Activated CD8-positive, alpha-beta T cell treated with anti-CD3 and anti-CD28 coated beads for 36 hours (primary cell): ENCODE results near the gene SAMD3. TPM values are rescaled to one million over a fixed set of nuclear protein-coding genes. Genes with fewer than 3 reads are reported as not detected.
A peak's percentile ranks its signal among the peaks of the same experiment; 100 is the strongest.

Experiments
- ATAC-seq: fragments of 200-7000 bp; cut with Tn5 transposase; one replicate; pipeline ENCODE4 v1.10.0; 2021; ENCODE audit warnings: mild to moderate bottlenecking, moderate library complexity
- CTCF ChIA-PET: fragments of 350-600 bp; sonication (Branson Sonifier 250); formaldehyde crosslinking; loops from one replicate; lab custom pipeline; 2021; ENCODE audit warnings: antibody characterized with exemption; lab: Charles Lee
- POLR2A ChIA-PET: fragments of 350-600 bp; sonication (Branson Sonifier 250); formaldehyde crosslinking; loops from one replicate; lab custom pipeline; 2021; ENCODE audit warnings: antibody characterized with exemption; lab: Charles Lee
- DNase-seq: peaks from one replicate; pipeline ENCODE4 v3.0.0-alpha.2; 2020
- H3K27ac Mint-ChIP-seq: one replicate; pipeline ENCODE4 v1.8.0; 2021; ENCODE audit warnings: mild to moderate bottlenecking, mixed read lengths
- H3K27me3 Mint-ChIP-seq: one replicate; pipeline ENCODE4 v1.8.0; 2021; ENCODE audit warnings: mixed read lengths
- H3K36me3 Mint-ChIP-seq: one replicate; pipeline ENCODE4 v1.8.0; 2021; ENCODE audit warnings: low read depth, mixed read lengths
- H3K4me1 Mint-ChIP-seq: one replicate; pipeline ENCODE4 v1.8.0; 2021; ENCODE audit warnings: low read depth, mixed read lengths
- H3K4me3 Mint-ChIP-seq: one replicate; pipeline ENCODE4 v1.8.0; 2021; ENCODE audit warnings: mild to moderate bottlenecking, moderate library complexity, mixed read lengths
- H3K9me3 Mint-ChIP-seq: one replicate; pipeline ENCODE4 v1.8.0; 2021; ENCODE audit warnings: mixed read lengths
- CTCF ChIP-seq: fragments of 200-600 bp; IDR thresholded peaks from one replicate; pipeline ENCODE4 v1.8.0; 2022; ENCODE audit warnings: antibody characterized with exemption, mild to moderate bottlenecking
- intact Hi-C: fragments of 100-400 bp; cut with micrococcal nuclease; formaldehyde crosslinking; loops from one replicate; pipeline ENCODE4 v1.10.0; 2022
- total RNA-seq, 2 experiments: library from RNA; stranded (reverse); gene quantifications; one replicate each; pipeline ENCODE4 v1.2.3, GENCODE V29; 2021

The SAMD3 gene
- total RNA-seq, 2 experiments from 2014 or later: 6.4 to 8.7 TPM

- H3K9me3 Mint-ChIP-seq: peaks cover 2% of the 10 kb centered on the region
- ATAC-seq: no peak
- H3K4me3 Mint-ChIP-seq: peak overlapping the region; percentile 54
- peaks cover 26% of the 10 kb centered on the region for H3K36me3 Mint-ChIP-seq
- peaks cover 60% of the 10 kb centered on the region for H3K4me1 Mint-ChIP-seq
- no peak for TF ChIP-seq CTCF
- ChIA-PET CTCF (interaction anchor here (1.2 to 4.1 kb wide), 3 partner anchors 12 to 70 kb away, joined by 4 to 28 read pairs (median 5); partner anchors contain the start of gene SAMD3), POLR2A (interaction anchor here (0.6 to 1.6 kb wide), 3 partner anchors 23 to 121 kb away, joined by 3 to 4 read pairs (median 3); no protein-coding TSS in a partner anchor)
- H3K27ac Mint-ChIP-seq: peak overlapping the region; percentile 88
- DNase-seq: no peak
- intact Hi-C loops: no loop called here
- no peaks in the 10 kb centered on the region for H3K27me3 Mint-ChIP-seq
Measured at GRCh38 chr6:130212215-130212874, 10.4 kb downstream of the SAMD3 start.

GRCh38 chr6:130211691-130212090 is 11.1 kb downstream of the SAMD3 start:
- DNase-seq (no peak), ATAC-seq (peak; percentile 34)
- Mint-ChIP-seq H3K9me3 (peaks cover 2% of the 10 kb centered on the region), H3K4me3 (peak overlapping the region; percentile 54), H3K4me1 (peaks cover 61% of the 10 kb centered on the region), H3K27ac (peak overlapping the region; percentile 88), H3K27me3 (no peaks in the 10 kb centered on the region), H3K36me3 (peaks cover 26% of the 10 kb centered on the region)
- no peak for TF ChIP-seq CTCF
- intact Hi-C loops: no loop called here
- CTCF ChIA-PET: interaction anchor here (4.1 kb wide), 1 partner anchor 13 kb away, joined by 28 read pairs; the partner anchor contains the start of gene SAMD3
- POLR2A ChIA-PET: interaction anchor here (0.6 to 0.7 kb wide), 2 partner anchors 56 to 122 kb away, joined by 3 read pairs; no protein-coding TSS in a partner anchor

- intact Hi-C loops: no loop called here
- peaks cover 58% of the 10 kb centered on the region for H3K4me1 Mint-ChIP-seq
- no peak for ATAC-seq
- H3K9me3 Mint-ChIP-seq: no peaks in the 10 kb centered on the region
- ChIA-PET POLR2A (no interaction called here), CTCF (interaction anchor here (1.0 kb wide), 1 partner anchor 16 kb away, joined by 5 read pairs; the partner anchor contains the start of gene SAMD3)
- peaks cover 30% of the 10 kb centered on the region for H3K36me3 Mint-ChIP-seq
- H3K27ac Mint-ChIP-seq: no peak overlapping the region
- no peak overlapping the region for H3K4me3 Mint-ChIP-seq
- no peak for TF ChIP-seq CTCF
- no peak for DNase-seq
- no peaks in the 10 kb centered on the region for H3K27me3 Mint-ChIP-seq
Measured at GRCh38 chr6:130207979-130208649, 14.6 kb downstream of the SAMD3 start.

- H3K4me3 Mint-ChIP-seq: no peak overlapping the region
- intact Hi-C loops: no loop called here
- H3K36me3 Mint-ChIP-seq: peaks cover 24% of the 10 kb centered on the region
- ATAC-seq: no peak
- DNase-seq: no peak
- H3K4me1 Mint-ChIP-seq: peaks cover 50% of the 10 kb centered on the region
- ChIA-PET POLR2A (no interaction called here), CTCF (interaction anchor here (1.0 to 1.1 kb wide), 2 partner anchors 8 kb away, joined by 3 to 4 read pairs; no protein-coding TSS in a partner anchor)
- H3K27me3 Mint-ChIP-seq: no peaks in the 10 kb centered on the region
- H3K27ac Mint-ChIP-seq: no peak overlapping the region
- no peaks in the 10 kb centered on the region for H3K9me3 Mint-ChIP-seq
- TF ChIP-seq CTCF: no peak
Measured at GRCh38 chr6:130206479-130206878, 16.3 kb downstream of the SAMD3 start.
